Astrocyte (in vitro differentiated cells and primary cell): ENCODE data around the gene TPRX1. TPM values are rescaled to one million over a fixed set of nuclear protein-coding genes. Genes with fewer than 3 reads are reported as not detected.
A peak's percentile ranks its signal among the peaks of the same experiment; 100 is the strongest.
"Not testable (repeated sequence)": the region's sequence is repeated elsewhere in the genome, so short reads cannot be mapped to it uniquely, and the experiment has no call there.

Experiments used
- DNase-seq: peaks from one replicate; pipeline ENCODE4 v3.0.0-alpha.2; 2010; ENCODE audit warnings: low read depth
- FAIRE-seq: peaks from 2 replicates; lab custom pipeline; 2011; peaks lifted over from hg19 to GRCh38; lab: Jason Lieb, UNC
- H2AFZ ChIP-seq: 2 replicates; pipeline ENCODE4 v1.6.0; 2012; ENCODE audit warnings: low read depth, low read length, inconsistent platforms
- H3K27ac ChIP-seq: 2 replicates; pipeline ENCODE4 v1.5.1; 2011; ENCODE audit warnings: low read depth, low read length, inconsistent platforms
- H3K27me3 ChIP-seq: 2 replicates; pipeline ENCODE4 v1.6.0; 2011; ENCODE audit warnings: low read length, inconsistent platforms; ENCODE audit not compliant: insufficient read depth
- H3K36me3 ChIP-seq: 2 replicates; pipeline ENCODE4 v1.5.1; 2011; ENCODE audit warnings: low read length, inconsistent platforms; ENCODE audit not compliant: insufficient read depth
- H3K4me1 ChIP-seq: 2 replicates; pipeline ENCODE4 v1.5.1; 2011; ENCODE audit warnings: low read length, inconsistent platforms; ENCODE audit not compliant: insufficient read depth
- H3K4me2 ChIP-seq: 2 replicates; pipeline ENCODE4 v1.6.0; 2012; ENCODE audit warnings: low read length, inconsistent platforms
- H3K4me3 ChIP-seq: 2 replicates; pipeline ENCODE4 v1.5.1; 2011; ENCODE audit warnings: low read depth, mild to moderate bottlenecking, low read length, inconsistent platforms; ENCODE audit not compliant: insufficient read depth
- H3K79me2 ChIP-seq: 2 replicates; pipeline ENCODE4 v1.6.0; 2012; ENCODE audit warnings: mild to moderate bottlenecking, low read length, inconsistent platforms; ENCODE audit not compliant: insufficient read depth
- H3K9ac ChIP-seq: 2 replicates; pipeline ENCODE4 v1.6.0; 2012; ENCODE audit warnings: mild to moderate bottlenecking, low read length, inconsistent platforms
- H3K9me3 ChIP-seq: 2 replicates; pipeline ENCODE4 v1.5.1; 2012; ENCODE audit warnings: low read depth, mild to moderate bottlenecking, low read length, inconsistent platforms; ENCODE audit not compliant: insufficient read depth
- H4K20me1 ChIP-seq: 2 replicates; pipeline ENCODE4 v1.6.0; 2012; ENCODE audit warnings: low read length, inconsistent platforms; ENCODE audit not compliant: insufficient read depth
- H3K27ac Mint-ChIP-seq: one replicate; pipeline ENCODE4 v1.8.0; 2021; ENCODE audit warnings: mild to moderate bottlenecking, mixed read lengths; ENCODE audit not compliant: unreplicated experiment
- H3K27me3 Mint-ChIP-seq: one replicate; pipeline ENCODE4 v1.8.0; 2021; ENCODE audit warnings: low read depth, mixed read lengths; ENCODE audit not compliant: unreplicated experiment
- H3K36me3 Mint-ChIP-seq: one replicate; pipeline ENCODE4 v1.8.0; 2021; ENCODE audit warnings: low read depth, mixed read lengths; ENCODE audit not compliant: unreplicated experiment
- H3K4me1 Mint-ChIP-seq: one replicate; pipeline ENCODE4 v1.8.0; 2021; ENCODE audit warnings: low read depth, mixed read lengths; ENCODE audit not compliant: unreplicated experiment
- H3K4me3 Mint-ChIP-seq: one replicate; pipeline ENCODE4 v1.8.0; 2021; ENCODE audit warnings: mild to moderate bottlenecking, moderate library complexity, mixed read lengths; ENCODE audit not compliant: unreplicated experiment
- H3K9me3 Mint-ChIP-seq: one replicate; pipeline ENCODE4 v1.8.0; 2021; ENCODE audit warnings: mild to moderate bottlenecking, mixed read lengths; ENCODE audit not compliant: unreplicated experiment
- EZH2 ChIP-seq: IDR thresholded peaks from 2 replicates; pipeline ENCODE4 v1.6.1; 2012; ENCODE audit warnings: mild to moderate bottlenecking, low read length, inconsistent platforms; ENCODE audit not compliant: insufficient read depth
- total RNA-seq: library from RNA; stranded (reverse); gene quantifications from 2 replicates; pipeline ENCODE4 v1.2.1, GENCODE V29; 2021
- TF ChIP-seq, protein P1 (sequence below): IDR thresholded peaks from 2 replicates; pipeline ENCODE4 v1.5.1; 2011; ENCODE audit warnings: low read depth, mild to moderate bottlenecking, inconsistent platforms, low read length, moderate library complexity; ENCODE audit not compliant: insufficient read depth

Gene TPRX1
- total RNA-seq, 1 donor from 2014 or later, result not detected

GRCh38 chr19:47792616-47793015 is 11.7 kb downstream of the TPRX1 start:
- Mint-ChIP-seq H3K27me3 (no peaks in the 10 kb centered on the region), H3K36me3 (peaks cover 4% of the 10 kb centered on the region), H3K9me3 (no peaks in the 10 kb centered on the region), H3K27ac (no peak overlapping the region), H3K4me1 (peaks cover 3% of the 10 kb centered on the region), H3K4me3 (no peak overlapping the region)
- no peaks in the 10 kb centered on the region for H3K36me3 ChIP-seq
- no peak overlapping the region for H3K27ac ChIP-seq
- H3K4me2 ChIP-seq, result no peak overlapping the region
- no peaks in the 10 kb centered on the region for H3K9me3 ChIP-seq
- no peak overlapping the region for H3K9ac ChIP-seq
- H3K79me2 ChIP-seq, result no peaks in the 10 kb centered on the region
- no peak for FAIRE-seq
- H3K4me1 ChIP-seq, result no peaks in the 10 kb centered on the region
- no peaks in the 10 kb centered on the region for H4K20me1 ChIP-seq
- DNase-seq, result no peak
- H2AFZ ChIP-seq, result no peak overlapping the region
- TF ChIP-seq EZH2, result no peak
- TF ChIP-seq, protein P1, sequence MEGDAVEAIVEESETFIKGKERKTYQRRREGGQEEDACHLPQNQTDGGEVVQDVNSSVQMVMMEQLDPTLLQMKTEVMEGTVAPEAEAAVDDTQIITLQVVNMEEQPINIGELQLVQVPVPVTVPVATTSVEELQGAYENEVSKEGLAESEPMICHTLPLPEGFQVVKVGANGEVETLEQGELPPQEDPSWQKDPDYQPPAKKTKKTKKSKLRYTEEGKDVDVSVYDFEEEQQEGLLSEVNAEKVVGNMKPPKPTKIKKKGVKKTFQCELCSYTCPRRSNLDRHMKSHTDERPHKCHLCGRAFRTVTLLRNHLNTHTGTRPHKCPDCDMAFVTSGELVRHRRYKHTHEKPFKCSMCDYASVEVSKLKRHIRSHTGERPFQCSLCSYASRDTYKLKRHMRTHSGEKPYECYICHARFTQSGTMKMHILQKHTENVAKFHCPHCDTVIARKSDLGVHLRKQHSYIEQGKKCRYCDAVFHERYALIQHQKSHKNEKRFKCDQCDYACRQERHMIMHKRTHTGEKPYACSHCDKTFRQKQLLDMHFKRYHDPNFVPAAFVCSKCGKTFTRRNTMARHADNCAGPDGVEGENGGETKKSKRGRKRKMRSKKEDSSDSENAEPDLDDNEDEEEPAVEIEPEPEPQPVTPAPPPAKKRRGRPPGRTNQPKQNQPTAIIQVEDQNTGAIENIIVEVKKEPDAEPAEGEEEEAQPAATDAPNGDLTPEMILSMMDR, result no peak
- no peak overlapping the region for H3K4me3 ChIP-seq
- no peaks in the 10 kb centered on the region for H3K27me3 ChIP-seq

- FAIRE-seq (no peak), DNase-seq (peak; percentile 27)
- no peak overlapping the region for H3K4me3 ChIP-seq
- no peaks in the 10 kb centered on the region for H3K79me2 ChIP-seq
- Mint-ChIP-seq H3K27ac (no peak overlapping the region), H3K36me3 (peaks cover 5% of the 10 kb centered on the region), H3K27me3 (no peaks in the 10 kb centered on the region), H3K4me1 (peaks cover 3% of the 10 kb centered on the region), H3K4me3 (no peak overlapping the region), H3K9me3 (no peaks in the 10 kb centered on the region)
- no peak overlapping the region for H3K4me2 ChIP-seq
- H3K27ac ChIP-seq, result no peak overlapping the region
- no peaks in the 10 kb centered on the region for H3K9me3 ChIP-seq
- H2AFZ ChIP-seq, result no peak overlapping the region
- TF ChIP-seq, protein P1, result peak; percentile 57
- no peak for TF ChIP-seq EZH2
- H3K4me1 ChIP-seq, result no peaks in the 10 kb centered on the region
- H3K36me3 ChIP-seq, result peaks cover 2% of the 10 kb centered on the region
- H3K9ac ChIP-seq, result no peak overlapping the region
- H3K27me3 ChIP-seq, result no peaks in the 10 kb centered on the region
- H4K20me1 ChIP-seq, result no peaks in the 10 kb centered on the region
Observed at GRCh38 chr19:47790398-47790814, 13.9 kb downstream of the TPRX1 start.

- not testable (repeated sequence) for H3K9me3 Mint-ChIP-seq, H3K4me2 ChIP-seq, DNase-seq, H3K4me1 Mint-ChIP-seq, H3K27ac Mint-ChIP-seq, H3K4me3 ChIP-seq, H3K36me3 Mint-ChIP-seq, H3K27ac ChIP-seq, FAIRE-seq, H3K79me2 ChIP-seq, H3K27me3 ChIP-seq, H3K36me3 ChIP-seq, H2AFZ ChIP-seq, H3K27me3 Mint-ChIP-seq, H3K4me1 ChIP-seq, H3K9me3 ChIP-seq, H4K20me1 ChIP-seq, H3K9ac ChIP-seq, H3K4me3 Mint-ChIP-seq
Observed at GRCh38 chr19:47789811-47790210, 14.5 kb downstream of the TPRX1 start.

GRCh38 chr19:47787307-47787706 is 17.0 kb downstream of the TPRX1 start:
- H3K27me3 Mint-ChIP-seq, H3K9me3 ChIP-seq, H3K4me1 Mint-ChIP-seq, H3K4me3 ChIP-seq, H3K9me3 Mint-ChIP-seq, H2AFZ ChIP-seq, H3K27me3 ChIP-seq, H3K9ac ChIP-seq, H3K79me2 ChIP-seq, H3K27ac ChIP-seq, FAIRE-seq, H3K4me1 ChIP-seq, H3K4me3 Mint-ChIP-seq, DNase-seq, H3K27ac Mint-ChIP-seq, H3K4me2 ChIP-seq: not testable (repeated sequence)
- peaks cover 19% of the 10 kb centered on the region for H4K20me1 ChIP-seq
- peaks cover 10% of the 10 kb centered on the region for H3K36me3 ChIP-seq
- H3K36me3 Mint-ChIP-seq, result peaks cover 23% of the 10 kb centered on the region
